GM19397 (cell line): ENCODE measurements around the gene RYR3.

Experiments
- ATAC-seq: cut with Tn5 transposase; IDR thresholded peaks from one replicate; pipeline ENCODE4 v1.9.1; 2021; ENCODE audit warnings: mild to moderate bottlenecking, moderate library complexity; ENCODE audit not compliant: unreplicated experiment

RYR3 gene

GRCh38 chr15:33445984-33446383 lies 135.2 kb downstream of the RYR3 start:
- ATAC-seq = no peak

- no peak for ATAC-seq
These were observed 137.4 kb downstream of the RYR3 start for GRCh38 chr15:33448151-33448550.

GRCh38 chr15:33448961-33449606 lies 138.3 kb downstream of the RYR3 start:
- ATAC-seq = no peak

- no peak for ATAC-seq
These were observed 139.0 kb downstream of the RYR3 start for GRCh38 chr15:33449810-33450209.

- no peak for ATAC-seq
These were observed 140.6 kb downstream of the RYR3 start for GRCh38 chr15:33451385-33451784.

- ATAC-seq = no peak
These were observed 143.0 kb downstream of the RYR3 start for GRCh38 chr15:33453761-33454160.

- no peak for ATAC-seq
These were observed 143.6 kb downstream of the RYR3 start for GRCh38 chr15:33454346-33454745.

- no peak for ATAC-seq
These were observed 144.2 kb downstream of the RYR3 start for GRCh38 chr15:33454996-33455395.

- ATAC-seq = no peak
These were observed 147.7 kb downstream of the RYR3 start for GRCh38 chr15:33458421-33458820.

- ATAC-seq = no peak
These were observed 149.5 kb downstream of the RYR3 start for GRCh38 chr15:33460166-33460805.

GRCh38 chr15:33461671-33462070 lies 150.9 kb downstream of the RYR3 start:
- no peak for ATAC-seq

- ATAC-seq = no peak
These were observed 156.5 kb downstream of the RYR3 start for GRCh38 chr15:33467146-33467815.

- ATAC-seq = no peak
These were observed 157.0 kb downstream of the RYR3 start for GRCh38 chr15:33467816-33468163.

GRCh38 chr15:33468740-33469139 lies 158.0 kb downstream of the RYR3 start:
- ATAC-seq = no peak

GRCh38 chr15:33473005-33473404 lies 162.2 kb downstream of the RYR3 start:
- ATAC-seq = no peak

GRCh38 chr15:33473714-33474113 lies 162.9 kb downstream of the RYR3 start:
- no peak for ATAC-seq

GRCh38 chr15:33476076-33476475 lies 165.3 kb downstream of the RYR3 start:
- ATAC-seq = no peak

- no peak for ATAC-seq
These were observed 166.1 kb downstream of the RYR3 start for GRCh38 chr15:33476908-33477307.

GRCh38 chr15:33489335-33489734 lies 178.6 kb downstream of the RYR3 start:
- no peak for ATAC-seq

- ATAC-seq = no peak
These were observed 179.9 kb downstream of the RYR3 start for GRCh38 chr15:33490703-33491102.

- ATAC-seq = no peak
These were observed 181.8 kb downstream of the RYR3 start for GRCh38 chr15:33492434-33493052.

GRCh38 chr15:33494306-33494705 lies 183.5 kb downstream of the RYR3 start:
- ATAC-seq = no peak
